Endodermal cell (in vitro differentiated cells): ENCODE data around the gene FGF3. TPM values are rescaled to one million over a fixed set of nuclear protein-coding genes. Genes with fewer than 3 reads are reported as not detected.
A peak's percentile ranks its signal among the peaks of the same experiment; 100 is the strongest.

ENCODE experiments used
- DNase-seq: peaks from one replicate; pipeline ENCODE4 v3.0.0-alpha.2; 2017
- H3K27ac ChIP-seq: 2 replicates; pipeline ENCODE4 v1.5.1; 2013; ENCODE audit warnings: mild to moderate bottlenecking, low read depth, low read length, moderate library complexity
- H3K27me3 ChIP-seq: 2 replicates; pipeline ENCODE4 v1.6.1; 2013; ENCODE audit warnings: mild to moderate bottlenecking, low read length, moderate library complexity; ENCODE audit not compliant: insufficient read depth, control insufficient read depth, poor library complexity, severe bottlenecking
- H3K36me3 ChIP-seq: 2 replicates; pipeline ENCODE4 v1.7.0; 2013; ENCODE audit warnings: mild to moderate bottlenecking, low read length, moderate library complexity; ENCODE audit not compliant: control insufficient read depth, insufficient read depth
- H3K4me1 ChIP-seq: one replicate; pipeline ENCODE4 v1.7.0; 2013; ENCODE audit warnings: low read length; ENCODE audit not compliant: control insufficient read depth, insufficient read depth
- H3K4me3 ChIP-seq: 2 replicates; pipeline ENCODE4 v1.5.1; 2013; ENCODE audit warnings: mild to moderate bottlenecking, low read length, moderate library complexity
- H3K9ac ChIP-seq: 2 replicates; pipeline ENCODE4 v1.6.1; 2013; ENCODE audit warnings: mild to moderate bottlenecking, low read length, moderate library complexity; ENCODE audit not compliant: poor library complexity, severe bottlenecking; ENCODE audit errors: extremely low read depth
- H3K9me3 ChIP-seq: 2 replicates; pipeline ENCODE4 v1.6.1; 2013; ENCODE audit warnings: mild to moderate bottlenecking, low read length, moderate library complexity; ENCODE audit not compliant: control insufficient read depth
- H3K27ac Mint-ChIP-seq: 2 replicates; pipeline ENCODE4 v1.8.0; 2020; ENCODE audit warnings: mixed read lengths
- H3K27me3 Mint-ChIP-seq: 2 replicates; pipeline ENCODE4 v1.8.0; 2021; ENCODE audit warnings: mild to moderate bottlenecking, mixed read lengths; ENCODE audit not compliant: insufficient read depth
- H3K36me3 Mint-ChIP-seq: 2 replicates; pipeline ENCODE4 v1.8.0; 2020; ENCODE audit warnings: low read depth, mixed read lengths
- H3K4me1 Mint-ChIP-seq: 2 replicates; pipeline ENCODE4 v1.8.0; 2020; ENCODE audit warnings: mixed read lengths
- H3K4me3 Mint-ChIP-seq: 2 replicates; pipeline ENCODE4 v1.8.0; 2020; ENCODE audit warnings: mild to moderate bottlenecking, moderate library complexity, mixed read lengths
- H3K9me3 Mint-ChIP-seq: 2 replicates; pipeline ENCODE4 v1.8.0; 2020; ENCODE audit warnings: mild to moderate bottlenecking, mixed read lengths
- WGBS, 2 experiments: methylation state at CpG; one replicate each; pipeline versions ENCODE4 v1.1.5 to v1.1.7; 2013; ENCODE audit warnings: missing lambda C conversion rate in 2 of 2, mixed read lengths in 1 of 2; ENCODE audit not compliant: insufficient coverage in 1 of 2, insufficient read length in 1 of 2; 5-methylcytosine and 5-hydroxymethylcytosine counted together
- total RNA-seq, 2 donors: library from RNA; stranded (reverse); fragmentation: NEBNext Ultra II Directional in 1 of 2; extraction: Animal tissue kit (Norgen Biotek cat#: 25700) in 1 of 2; gene quantifications; 2 replicates in 1 of 2; 3 replicates in 1 of 2; pipeline ENCODE4 v1.2.1, GENCODE V29; 2021
- TF ChIP-seq, protein P1 (sequence below): fragments of 200-600 bp; sonication (generic); conservative IDR thresholded peaks from 2 replicates; pipeline ENCODE4 v1.5.0; 2021; ENCODE audit warnings: antibody characterized with exemption, mild to moderate bottlenecking

The FGF3 gene
- total RNA-seq, 2 donors from 2014 or later: not detected

DNA sequence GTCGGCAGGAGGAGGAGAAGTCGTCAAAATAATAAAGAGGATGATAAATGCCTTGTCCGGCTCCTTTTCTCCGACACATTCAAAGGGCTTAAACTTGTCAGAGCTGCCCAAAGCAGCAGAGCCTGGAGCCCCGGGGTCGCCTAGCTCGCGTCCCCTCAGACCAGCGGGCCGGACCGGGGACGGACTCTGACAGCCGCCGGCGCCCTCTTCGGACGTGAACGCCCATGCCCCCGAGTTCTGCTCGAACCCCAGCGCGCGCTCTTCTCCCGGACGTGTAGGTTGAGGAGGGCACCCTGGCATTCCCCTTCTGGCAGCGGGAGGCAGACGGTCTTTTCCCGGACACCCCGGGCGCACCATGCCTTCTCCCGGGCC is 999 bp downstream of the FGF3 start:
- peaks cover 93% of the 10 kb centered on the region for H3K27me3 Mint-ChIP-seq
- DNase-seq: peak; percentile 78
- no peaks in the 10 kb centered on the region for H3K4me1 Mint-ChIP-seq
- Histone ChIP-seq H3K9ac (no peak overlapping the region), H3K9me3 (no peaks in the 10 kb centered on the region), H3K36me3 (no peaks in the 10 kb centered on the region), H3K27ac (no peak overlapping the region), H3K4me3 (no peak overlapping the region), H3K27me3 (peaks cover 94% of the 10 kb centered on the region), H3K4me1 (peaks cover 3% of the 10 kb centered on the region)
- 0 to 4% methylated on average over 10 to 31 of the region's 31 CpGs for WGBS, 2 experiments
- no peak overlapping the region for H3K27ac Mint-ChIP-seq
- H3K9me3 Mint-ChIP-seq: no peaks in the 10 kb centered on the region
- H3K36me3 Mint-ChIP-seq: no peaks in the 10 kb centered on the region
- TF ChIP-seq, protein P1, sequence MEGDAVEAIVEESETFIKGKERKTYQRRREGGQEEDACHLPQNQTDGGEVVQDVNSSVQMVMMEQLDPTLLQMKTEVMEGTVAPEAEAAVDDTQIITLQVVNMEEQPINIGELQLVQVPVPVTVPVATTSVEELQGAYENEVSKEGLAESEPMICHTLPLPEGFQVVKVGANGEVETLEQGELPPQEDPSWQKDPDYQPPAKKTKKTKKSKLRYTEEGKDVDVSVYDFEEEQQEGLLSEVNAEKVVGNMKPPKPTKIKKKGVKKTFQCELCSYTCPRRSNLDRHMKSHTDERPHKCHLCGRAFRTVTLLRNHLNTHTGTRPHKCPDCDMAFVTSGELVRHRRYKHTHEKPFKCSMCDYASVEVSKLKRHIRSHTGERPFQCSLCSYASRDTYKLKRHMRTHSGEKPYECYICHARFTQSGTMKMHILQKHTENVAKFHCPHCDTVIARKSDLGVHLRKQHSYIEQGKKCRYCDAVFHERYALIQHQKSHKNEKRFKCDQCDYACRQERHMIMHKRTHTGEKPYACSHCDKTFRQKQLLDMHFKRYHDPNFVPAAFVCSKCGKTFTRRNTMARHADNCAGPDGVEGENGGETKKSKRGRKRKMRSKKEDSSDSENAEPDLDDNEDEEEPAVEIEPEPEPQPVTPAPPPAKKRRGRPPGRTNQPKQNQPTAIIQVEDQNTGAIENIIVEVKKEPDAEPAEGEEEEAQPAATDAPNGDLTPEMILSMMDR: no peak
- no peak overlapping the region for H3K4me3 Mint-ChIP-seq

DNA sequence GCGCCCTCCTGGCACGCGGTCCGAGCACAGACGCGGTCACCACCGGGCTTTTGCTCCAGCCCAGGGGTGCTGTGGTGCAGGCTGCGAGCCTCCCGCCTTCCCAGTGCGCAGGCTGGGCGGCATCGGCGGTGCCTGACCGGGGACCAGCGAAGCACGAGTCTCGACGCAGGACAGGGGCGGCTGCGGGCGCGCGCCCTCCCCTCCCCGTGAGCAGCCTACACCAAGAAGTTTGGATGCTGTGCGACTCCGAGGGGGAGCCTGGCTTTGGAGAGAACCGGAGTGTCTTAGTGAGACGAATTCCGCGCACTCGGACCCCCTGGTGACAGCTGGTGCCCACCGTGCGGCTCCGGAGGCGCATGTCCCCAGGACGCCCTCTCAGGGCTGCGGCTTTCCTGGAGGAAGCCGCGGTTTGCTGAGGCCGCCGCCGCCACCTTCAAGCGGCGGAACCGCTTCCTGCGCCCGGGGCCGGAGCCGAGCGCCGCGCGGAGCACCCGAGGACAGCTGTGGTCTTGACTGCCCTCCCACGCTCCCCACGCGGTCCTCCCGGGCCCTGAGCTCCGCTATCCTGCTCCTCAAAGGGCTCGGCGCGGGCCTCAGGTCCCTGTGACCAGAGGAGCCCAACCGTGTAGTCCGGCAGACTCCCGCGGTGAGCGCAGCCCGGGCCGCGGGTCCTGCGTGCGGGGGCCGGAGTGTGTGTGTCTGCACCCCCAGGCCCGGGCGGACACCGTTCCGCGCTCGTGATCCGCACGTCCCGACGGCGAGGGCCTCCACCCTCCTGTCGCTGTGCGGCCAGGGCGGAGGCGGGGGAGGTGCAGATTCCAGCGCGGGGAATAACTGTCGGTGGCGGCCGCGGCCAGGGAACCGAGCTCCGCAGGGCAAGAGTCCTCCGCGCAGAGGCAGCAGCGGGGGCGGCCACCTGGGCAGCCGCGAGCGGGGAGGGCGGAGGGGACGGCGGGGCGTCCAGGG is 1.7 kb downstream of the FGF3 start:
- peaks cover 3% of the 10 kb centered on the region for H3K4me1 ChIP-seq
- Mint-ChIP-seq H3K9me3 (no peaks in the 10 kb centered on the region), H3K27ac (no peak overlapping the region), H3K4me3 (no peak overlapping the region), H3K36me3 (no peaks in the 10 kb centered on the region), H3K27me3 (peaks cover 91% of the 10 kb centered on the region), H3K4me1 (no peaks in the 10 kb centered on the region)
- TF ChIP-seq, protein P1: no peak
- H3K36me3 ChIP-seq: no peaks in the 10 kb centered on the region
- peaks cover 88% of the 10 kb centered on the region for H3K27me3 ChIP-seq
- WGBS, 2 experiments: 1 to 2% methylated on average over 41 to 107 of the region's 107 CpGs
- peak overlapping the region; percentile 58 for H3K4me3 ChIP-seq
- DNase-seq: peak; percentile 82
- no peaks in the 10 kb centered on the region for H3K9me3 ChIP-seq
- H3K27ac ChIP-seq: no peak overlapping the region
- no peak overlapping the region for H3K9ac ChIP-seq

DNA sequence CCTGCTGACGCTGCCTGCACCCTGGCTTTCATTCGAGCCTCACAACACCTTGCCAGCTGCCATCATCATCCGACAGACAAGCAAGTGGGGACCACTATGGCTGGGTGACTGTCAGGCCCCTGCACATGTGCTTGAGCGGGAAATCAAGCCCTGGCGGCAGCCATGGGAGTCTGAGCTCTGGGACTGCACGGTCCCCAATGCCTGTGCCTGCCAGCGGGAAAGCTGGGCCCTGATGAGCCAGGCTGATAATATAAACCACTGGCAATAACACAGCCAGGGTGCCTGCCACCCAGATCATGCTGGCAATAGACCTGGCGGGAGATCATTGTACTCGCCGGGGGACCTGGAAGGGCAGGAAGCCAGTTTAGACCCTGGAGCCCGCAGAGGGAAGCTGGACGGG is 2.5 kb downstream of the FGF3 start:
- H3K4me3 ChIP-seq: no peak overlapping the region

More for the DNA sequence above, 2.5 kb downstream of the FGF3 start:
- Histone ChIP-seq H3K27me3 (peaks cover 85% of the 10 kb centered on the region), H3K9me3 (no peaks in the 10 kb centered on the region), H3K9ac (no peak overlapping the region), H3K27ac (no peak overlapping the region), H3K4me1 (peaks cover 3% of the 10 kb centered on the region), H3K36me3 (no peaks in the 10 kb centered on the region)
- 52 to 56% methylated on average over 10 to 12 of the region's 12 CpGs for WGBS, 2 experiments
- Mint-ChIP-seq H3K4me3 (no peak overlapping the region), H3K27me3 (peaks cover 84% of the 10 kb centered on the region), H3K27ac (no peak overlapping the region), H3K4me1 (no peaks in the 10 kb centered on the region), H3K9me3 (no peaks in the 10 kb centered on the region), H3K36me3 (no peaks in the 10 kb centered on the region)
- TF ChIP-seq, protein P1: no peak
- DNase-seq: no peak
